Measurements from ENCODE around the gene NTF3. TPM values are rescaled to one million over a fixed set of nuclear protein-coding genes. Genes with fewer than 3 reads are reported as not detected.

Gene NTF3
- total and polyA plus RNA-seq, 9 of the 15 experiments (the other 6 are each of a cell fraction or from before 2014, with no cell fraction given): not detected

- Histone ChIP-seq H3K9me3 (replicated peaks; ENCODE audit: control insufficient read depth, insufficient read depth, low read depth, low read length) (no peaks in the 10 kb centered on the region), H3K4me1 (replicated peaks in 1 of 2; ENCODE audit: control insufficient read depth in 2 of 2, insufficient read depth in 2 of 2, low read length in 2 of 2) (no peaks in the 10 kb centered on the region), H3K79me2 (ENCODE audit: control insufficient read depth, insufficient read depth, low read length) (no peaks in the 10 kb centered on the region), H3K27ac (ENCODE audit: extremely low read depth, low read depth, low read length) (no peak overlapping the region), H3K4me3 (no peak overlapping the region), H3K27me3 (ENCODE audit: control insufficient read depth in 2 of 2, insufficient read depth in 2 of 2, low read length in 2 of 2) (peaks cover 0 to 20% of the 10 kb centered on the region in 2 experiments; a peak in 4 of 5 replicates), H3K4me2 (ENCODE audit: insufficient read depth, low read length) (no peak overlapping the region), H2AFZ (ENCODE audit: low read depth, low read length) (no peak overlapping the region), H3K9ac (ENCODE audit: insufficient read depth in 1 of 2, low read depth in 2 of 2, low read length in 2 of 2) (no peak overlapping the region), H3K9me1 (ENCODE audit: control insufficient read depth, insufficient read depth, low read length) (no peaks in the 10 kb centered on the region), H4K20me1 (replicated peaks; ENCODE audit: control insufficient read depth, insufficient read depth, low read length) (no peaks in the 10 kb centered on the region), H3K36me3 (ENCODE audit: control insufficient read depth, insufficient read depth, low read length) (no peaks in the 10 kb centered on the region)
- ATAC-seq (no peak), FAIRE-seq (no peak), DNase-seq (ENCODE audit: extremely low read depth in 1 of 4, low spot score in 3 of 4) (no peak)
- intact Hi-C loops (cut with micrococcal nuclease): no loop called here
- CTCF ChIA-PET (ENCODE audit: low intra/inter-chr PET ratio): no interaction called here
- no TSS peak for BruUV-seq (replicated peaks)
- POLR2A ChIA-PET: no interaction called here
- in situ Hi-C loops (cut with MboI): loop anchor here (10.0 kb wide), 1 partner anchor 242 kb away; no protein-coding TSS in a partner anchor
- WGBS (ENCODE audit: insufficient coverage, low coverage, missing lambda C conversion rate): 0% methylated on average over 2 of the region's 4 CpGs
- TF ChIP-seq HNRNPL (IDR thresholded peaks at IDR 0.05; ENCODE audit: low read depth, low read length): no peak
- TF ChIP-seq, protein P1, sequence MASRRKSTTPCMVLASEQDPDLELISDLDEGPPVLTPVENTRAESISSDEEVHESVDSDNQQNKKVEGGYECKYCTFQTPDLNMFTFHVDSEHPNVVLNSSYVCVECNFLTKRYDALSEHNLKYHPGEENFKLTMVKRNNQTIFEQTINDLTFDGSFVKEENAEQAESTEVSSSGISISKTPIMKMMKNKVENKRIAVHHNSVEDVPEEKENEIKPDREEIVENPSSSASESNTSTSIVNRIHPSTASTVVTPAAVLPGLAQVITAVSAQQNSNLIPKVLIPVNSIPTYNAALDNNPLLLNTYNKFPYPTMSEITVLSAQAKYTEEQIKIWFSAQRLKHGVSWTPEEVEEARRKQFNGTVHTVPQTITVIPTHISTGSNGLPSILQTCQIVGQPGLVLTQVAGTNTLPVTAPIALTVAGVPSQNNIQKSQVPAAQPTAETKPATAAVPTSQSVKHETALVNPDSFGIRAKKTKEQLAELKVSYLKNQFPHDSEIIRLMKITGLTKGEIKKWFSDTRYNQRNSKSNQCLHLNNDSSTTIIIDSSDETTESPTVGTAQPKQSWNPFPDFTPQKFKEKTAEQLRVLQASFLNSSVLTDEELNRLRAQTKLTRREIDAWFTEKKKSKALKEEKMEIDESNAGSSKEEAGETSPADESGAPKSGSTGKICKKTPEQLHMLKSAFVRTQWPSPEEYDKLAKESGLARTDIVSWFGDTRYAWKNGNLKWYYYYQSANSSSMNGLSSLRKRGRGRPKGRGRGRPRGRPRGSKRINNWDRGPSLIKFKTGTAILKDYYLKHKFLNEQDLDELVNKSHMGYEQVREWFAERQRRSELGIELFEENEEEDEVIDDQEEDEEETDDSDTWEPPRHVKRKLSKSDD (conservative IDR thresholded peaks at IDR 0.05; ENCODE audit: low read length): no peak
- no peak for TF ChIP-seq PURB (CRISPR knock-in tag; IDR thresholded peaks at IDR 0.05; ENCODE audit: low read depth)
- no peak for TF ChIP-seq ZNF134 (CRISPR knock-in tag; conservative IDR thresholded peaks at IDR 0.05)
- TF ChIP-seq RBM22 (IDR thresholded peaks at IDR 0.05; ENCODE audit: low read depth, low read length, poor library complexity, severe bottlenecking): no peak
- TF ChIP-seq HSF4 (CRISPR knock-in tag; IDR thresholded peaks at IDR 0.05; ENCODE audit: borderline replicate concordance): no peak
- TF ChIP-seq, protein P2, sequence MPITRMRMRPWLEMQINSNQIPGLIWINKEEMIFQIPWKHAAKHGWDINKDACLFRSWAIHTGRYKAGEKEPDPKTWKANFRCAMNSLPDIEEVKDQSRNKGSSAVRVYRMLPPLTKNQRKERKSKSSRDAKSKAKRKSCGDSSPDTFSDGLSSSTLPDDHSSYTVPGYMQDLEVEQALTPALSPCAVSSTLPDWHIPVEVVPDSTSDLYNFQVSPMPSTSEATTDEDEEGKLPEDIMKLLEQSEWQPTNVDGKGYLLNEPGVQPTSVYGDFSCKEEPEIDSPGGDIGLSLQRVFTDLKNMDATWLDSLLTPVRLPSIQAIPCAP (CRISPR knock-in tag; IDR thresholded peaks at IDR 0.05; ENCODE audit: borderline replicate concordance): no peak
- TF ChIP-seq, protein P3, sequence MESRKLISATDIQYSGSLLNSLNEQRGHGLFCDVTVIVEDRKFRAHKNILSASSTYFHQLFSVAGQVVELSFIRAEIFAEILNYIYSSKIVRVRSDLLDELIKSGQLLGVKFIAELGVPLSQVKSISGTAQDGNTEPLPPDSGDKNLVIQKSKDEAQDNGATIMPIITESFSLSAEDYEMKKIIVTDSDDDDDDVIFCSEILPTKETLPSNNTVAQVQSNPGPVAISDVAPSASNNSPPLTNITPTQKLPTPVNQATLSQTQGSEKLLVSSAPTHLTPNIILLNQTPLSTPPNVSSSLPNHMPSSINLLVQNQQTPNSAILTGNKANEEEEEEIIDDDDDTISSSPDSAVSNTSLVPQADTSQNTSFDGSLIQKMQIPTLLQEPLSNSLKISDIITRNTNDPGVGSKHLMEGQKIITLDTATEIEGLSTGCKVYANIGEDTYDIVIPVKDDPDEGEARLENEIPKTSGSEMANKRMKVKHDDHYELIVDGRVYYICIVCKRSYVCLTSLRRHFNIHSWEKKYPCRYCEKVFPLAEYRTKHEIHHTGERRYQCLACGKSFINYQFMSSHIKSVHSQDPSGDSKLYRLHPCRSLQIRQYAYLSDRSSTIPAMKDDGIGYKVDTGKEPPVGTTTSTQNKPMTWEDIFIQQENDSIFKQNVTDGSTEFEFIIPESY (CRISPR knock-in tag; IDR thresholded peaks at IDR 0.05): no peak
- TF ChIP-seq ZNF12 (CRISPR knock-in tag; IDR thresholded peaks at IDR 0.05): no peak
- no peak for TF ChIP-seq YY1 (IDR thresholded peaks at IDR 0.05; ENCODE audit: borderline replicate concordance in 1 of 3, control insufficient read depth in 1 of 3, extremely low read depth in 1 of 3, insufficient read depth in 3 of 3, insufficient read length in 1 of 3, insufficient replicate concordance in 2 of 3, low read depth in 1 of 3, low read length in 2 of 3)
- no peak for TF ChIP-seq PHF8 (IDR thresholded peaks at IDR 0.05; ENCODE audit: borderline replicate concordance, low read length)
- no peak for TF ChIP-seq MEF2A (IDR thresholded peaks at IDR 0.05; ENCODE audit: control insufficient read depth, low read depth, low read length)
- TF ChIP-seq TAF7 (tag; IDR thresholded peaks at IDR 0.05): no peak
- no peak for TF ChIP-seq TAF9B (IDR thresholded peaks at IDR 0.05; ENCODE audit: partially characterized antibody)
- TF ChIP-seq MLX (CRISPR knock-in tag; conservative IDR thresholded peaks at IDR 0.05): no peak
- no peak for TF ChIP-seq MED1 (CRISPR knock-in tag; IDR thresholded peaks at IDR 0.05; ENCODE audit: borderline replicate concordance)
Observed at GRCh38 chr12:5437182-5437583, 5.3 kb downstream of the NTF3 start.

Measured in K562 (cell line).